HepG2 (cell line): ENCODE measurements around the gene LUC7L. TPM values are rescaled to one million over a fixed set of nuclear protein-coding genes. Genes with fewer than 3 reads are reported as not detected.

Source experiments
- ATAC-seq: fragments of 200-7000 bp; cut with Tn5 transposase; 3 replicates; pipeline ENCODE4 v1.9.1; 2020; ENCODE audit warnings: mild to moderate bottlenecking, moderate library complexity
- BruUV-seq: library from RNA; stranded (reverse); fragments of 400-500 nt; replicated peaks from 2 replicates; lab custom pipeline; 2021; lab: Mats Ljungman, UMichigan
- CTCF ChIA-PET: fragments of 300-600 bp; formaldehyde crosslinking; extraction: SDS; loops from one replicate; lab custom pipeline; 2021; ENCODE audit warnings: low total read pairs, inconsistent platforms, low intra/inter-chr PET ratio; lab: Yijun Ruan, JAX
- POLR2A ChIA-PET: fragments of 350-600 bp; sonication (Branson Sonifier 250); formaldehyde crosslinking; loops from one replicate; lab custom pipeline; 2020; ENCODE audit warnings: antibody characterized with exemption, inconsistent platforms; lab: Yijun Ruan, JAX
- DNase-seq: peaks from one replicate; pipeline ENCODE4 v3.0.0-alpha.2; 2015; ENCODE audit warnings: low spot score
- FAIRE-seq: peaks from 3 replicates; lab custom pipeline; 2011; peaks lifted over from hg19 to GRCh38; lab: Jason Lieb, UNC
- H2AFZ ChIP-seq: one replicate; pipeline ENCODE4 v1.6.1; 2011; ENCODE audit warnings: low read length, inconsistent platforms
- H3K27ac ChIP-seq: fragments of 300-600 bp; 3 replicates; pipeline ENCODE4 v1.8.0; 2011; ENCODE audit warnings: mixed run types, mild to moderate bottlenecking, mixed read lengths, low read length, inconsistent platforms; ENCODE audit not compliant: insufficient read depth; ENCODE audit errors: extremely low read length
- H3K27me3 ChIP-seq, 2 experiments: fragments of 200-600 bp in 1 of 2; 2 replicates in 1 of 2; 3 replicates in 1 of 2; pipeline versions ENCODE4 v1.6.0 to v1.8.0; 2011; ENCODE audit warnings: low read length in 2 of 2, mild to moderate bottlenecking in 2 of 2, moderate library complexity in 2 of 2, inconsistent platforms in 1 of 2; ENCODE audit not compliant: insufficient read depth in 2 of 2, control insufficient read depth in 1 of 2
- H3K36me3 ChIP-seq, 2 experiments: fragments of 200-600 bp in 1 of 2; replicated peaks in 1 of 2; 2 replicates in 1 of 2; 3 replicates in 1 of 2; pipeline versions ENCODE4 v1.5.1 to v1.8.0; 2011; ENCODE audit warnings: low read length in 2 of 2, inconsistent platforms in 1 of 2; ENCODE audit not compliant: insufficient read depth in 2 of 2, control insufficient read depth in 1 of 2
- H3K4me1 ChIP-seq: 2 replicates; pipeline ENCODE4 v1.5.1; 2012; ENCODE audit warnings: low read length, inconsistent platforms; ENCODE audit not compliant: insufficient read depth
- H3K4me2 ChIP-seq: 2 replicates; pipeline ENCODE4 v1.6.0; 2011; ENCODE audit warnings: low read depth, low read length, inconsistent platforms
- H3K4me3 ChIP-seq, 3 experiments: fragments of 200-600 bp in 1 of 3; sonication (generic), shearing (Covaris generic) in 1 of 3; replicated peaks in 1 of 3; 2 replicates each; pipeline ENCODE4 v1.5.1; 2011 to 2016; ENCODE audit warnings: low read length in 3 of 3, inconsistent platforms in 2 of 3, low read depth in 2 of 3, mild to moderate bottlenecking in 2 of 3, control low read depth in 1 of 3, mixed read lengths in 1 of 3; ENCODE audit not compliant: insufficient read depth in 1 of 3
- H3K79me2 ChIP-seq: one replicate; pipeline ENCODE4 v1.6.1; 2011; ENCODE audit warnings: low read length, inconsistent platforms; ENCODE audit not compliant: insufficient read depth
- H3K9ac ChIP-seq: 2 replicates; pipeline ENCODE4 v1.6.0; 2011; ENCODE audit warnings: mild to moderate bottlenecking, low read depth, low read length, inconsistent platforms; ENCODE audit not compliant: insufficient read depth
- H3K9me3 ChIP-seq: 2 replicates; pipeline ENCODE4 v1.5.1; 2012; ENCODE audit warnings: mild to moderate bottlenecking, low read length
- H4K20me1 ChIP-seq: 2 replicates; pipeline ENCODE4 v1.6.0; 2011; ENCODE audit warnings: inconsistent platforms, mild to moderate bottlenecking, low read length, moderate library complexity; ENCODE audit not compliant: insufficient read depth
- ADNP ChIP-seq: sonication (generic); formaldehyde crosslinking; IDR thresholded peaks from 2 replicates; pipeline ENCODE4 v1.4.0; 2020; ENCODE audit warnings: missing genetic modification reagents
- BCL6 ChIP-seq: IDR thresholded peaks from 2 replicates; pipeline ENCODE4 v1.6.1; 2016; ENCODE audit warnings: missing genetic modification reagents, missing compliant biosample characterization
- GFI1 ChIP-seq: sonication (generic); formaldehyde crosslinking; IDR thresholded peaks from 2 replicates; pipeline ENCODE4 v1.5.0; 2020; ENCODE audit warnings: missing genetic modification reagents, mild to moderate bottlenecking, borderline replicate concordance
- HOXD1 ChIP-seq: sonication (generic); formaldehyde crosslinking; IDR thresholded peaks from 2 replicates; pipeline ENCODE4 v1.5.0; 2020; ENCODE audit warnings: missing genetic modification reagents
- ZNF30 ChIP-seq: sonication (generic); formaldehyde crosslinking; IDR thresholded peaks from 2 replicates; pipeline ENCODE4 v1.5.0; 2020; ENCODE audit warnings: mild to moderate bottlenecking, missing genetic modification reagents
- ZNF33B ChIP-seq: sonication (generic); formaldehyde crosslinking; IDR thresholded peaks from 2 replicates; pipeline ENCODE4 v1.5.1; 2020; ENCODE audit warnings: mild to moderate bottlenecking, missing genetic modification reagents
- ZNF672 ChIP-seq: sonication (generic); formaldehyde crosslinking; IDR thresholded peaks from 2 replicates; pipeline ENCODE4 v1.8.1; 2022; ENCODE audit warnings: missing genetic modification reagents
- ZNF724P ChIP-seq: sonication (generic); formaldehyde crosslinking; IDR thresholded peaks from 2 replicates; pipeline ENCODE4 v1.8.0; 2022; ENCODE audit warnings: missing genetic modification reagents, borderline replicate concordance
- WGBS: methylation state at CpG from one replicate; pipeline ENCODE4 v1.1.6; 2017; ENCODE audit warnings: low lambda C conversion rate; 5-methylcytosine and 5-hydroxymethylcytosine counted together
- in situ Hi-C: cut with HindIII; loops from 2 replicates; pipeline ENCODE4 v1.10.0; 2017; ENCODE audit warnings: low pct_unique_long_range_greater_than_20kb; ENCODE audit not compliant: extremely low pct_ligation_motif_present
- intact Hi-C: fragments of 100-400 bp; cut with micrococcal nuclease; formaldehyde crosslinking; loops from one replicate; pipeline ENCODE4 v1.10.0; 2022; ENCODE audit not compliant: unreplicated experiment
- polyA plus RNA-seq, 8 experiments: library from polyadenylated mRNA; depleted of rRNA in 3 of 8; stranded (reverse) in 7 of 8; unstranded in 1 of 8; fragments of >200 nt; fragmentation: Illumina TruSeq in 4 of 8; extraction: Trizol in 4 of 8; gene quantifications; 2 replicates each; pipeline versions ENCODE4 v1.2.1 to v1.2.3, GENCODE V29; 2011 to 2016; ENCODE audit warnings: low read depth in 4 of 8, missing spikeins in 1 of 8, mixed read lengths in 1 of 8; ENCODE audit not compliant: insufficient read depth in 1 of 8
- total RNA-seq, 5 experiments: library from RNA; depleted of rRNA; stranded (reverse); fragments of >200 nt; fragmentation: Illumina TruSeq; extraction: Trizol; gene quantifications; 2 replicates each; pipeline ENCODE4 v1.2.3, GENCODE V29; 2016; ENCODE audit warnings: low read depth in 1 of 5
- TF ChIP-seq, protein P1 (sequence below): sonication (generic); formaldehyde crosslinking; IDR thresholded peaks from 2 replicates; pipeline ENCODE4 v1.4.0; 2020; ENCODE audit warnings: missing genetic modification reagents, borderline replicate concordance
- TF ChIP-seq, protein P2 (sequence below): sonication (generic); formaldehyde crosslinking; IDR thresholded peaks from 2 replicates; pipeline ENCODE4 v1.4.0; 2020; ENCODE audit warnings: missing genetic modification reagents

The LUC7L gene
- total and polyA plus RNA-seq, 2 of the 13 experiments (the other 11 are each of a cell fraction or from before 2014, with no cell fraction given): 48.7 to 56.9 TPM

DNA sequence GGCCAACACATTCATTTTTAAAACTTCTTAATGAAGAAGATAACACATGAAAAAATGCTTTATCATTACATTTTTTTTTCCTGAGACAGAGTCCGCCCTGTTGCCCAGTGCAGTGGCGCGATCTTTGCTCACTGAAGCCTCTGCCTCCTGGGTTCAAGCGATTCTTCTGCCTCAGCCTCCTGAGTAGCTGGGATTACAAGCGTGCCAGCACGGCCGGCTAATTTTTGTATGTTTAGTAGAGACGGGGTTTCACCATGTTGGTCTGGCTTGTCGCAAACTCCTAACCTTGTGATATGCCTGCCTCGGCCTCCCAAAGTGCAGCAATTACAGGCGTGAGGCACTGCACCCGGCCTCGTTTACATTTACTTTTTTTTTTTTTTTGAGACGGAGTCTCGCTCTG is 35.8 kb downstream of the LUC7L start:
- Histone ChIP-seq H3K4me2 (no peak overlapping the region), H3K4me3 (no peak overlapping the region), H2AFZ (no peak overlapping the region), H3K4me1 (no peaks in the 10 kb centered on the region), H3K27me3 (no peaks in the 10 kb centered on the region), H3K27ac (no peak overlapping the region), H3K36me3 (peaks cover 46 to 86% of the 10 kb centered on the region in 2 experiments), H3K79me2 (no peaks in the 10 kb centered on the region), H3K9ac (no peak overlapping the region), H4K20me1 (0 out of 2 replicates have a peak, but pooled peaks cover 4% of the 10 kb centered on the region), H3K9me3 (no peaks in the 10 kb centered on the region)
- no peak for FAIRE-seq
- BruUV-seq: no TSS peak
- WGBS: 98% methylated on average over 15 of the region's 15 CpGs
- intact Hi-C loops: no loop called here
- POLR2A ChIA-PET: no interaction called here
- in situ Hi-C loops: no loop called here
- TF ChIP-seq GFI1 (CRISPR knock-in tag): no peak
- TF ChIP-seq ZNF724P (CRISPR knock-in tag): no peak
- TF ChIP-seq, protein P1, sequence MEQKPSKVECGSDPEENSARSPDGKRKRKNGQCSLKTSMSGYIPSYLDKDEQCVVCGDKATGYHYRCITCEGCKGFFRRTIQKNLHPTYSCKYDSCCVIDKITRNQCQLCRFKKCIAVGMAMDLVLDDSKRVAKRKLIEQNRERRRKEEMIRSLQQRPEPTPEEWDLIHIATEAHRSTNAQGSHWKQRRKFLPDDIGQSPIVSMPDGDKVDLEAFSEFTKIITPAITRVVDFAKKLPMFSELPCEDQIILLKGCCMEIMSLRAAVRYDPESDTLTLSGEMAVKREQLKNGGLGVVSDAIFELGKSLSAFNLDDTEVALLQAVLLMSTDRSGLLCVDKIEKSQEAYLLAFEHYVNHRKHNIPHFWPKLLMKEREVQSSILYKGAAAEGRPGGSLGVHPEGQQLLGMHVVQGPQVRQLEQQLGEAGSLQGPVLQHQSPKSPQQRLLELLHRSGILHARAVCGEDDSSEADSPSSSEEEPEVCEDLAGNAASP (CRISPR knock-in tag): no peak
- no peak for TF ChIP-seq ZNF672 (CRISPR knock-in tag)
- TF ChIP-seq HOXD1: no peak
- TF ChIP-seq ZNF30 (CRISPR knock-in tag): no peak
- no peak for TF ChIP-seq ZNF33B (CRISPR knock-in tag)
- TF ChIP-seq BCL6: no peak
- TF ChIP-seq, protein P2, sequence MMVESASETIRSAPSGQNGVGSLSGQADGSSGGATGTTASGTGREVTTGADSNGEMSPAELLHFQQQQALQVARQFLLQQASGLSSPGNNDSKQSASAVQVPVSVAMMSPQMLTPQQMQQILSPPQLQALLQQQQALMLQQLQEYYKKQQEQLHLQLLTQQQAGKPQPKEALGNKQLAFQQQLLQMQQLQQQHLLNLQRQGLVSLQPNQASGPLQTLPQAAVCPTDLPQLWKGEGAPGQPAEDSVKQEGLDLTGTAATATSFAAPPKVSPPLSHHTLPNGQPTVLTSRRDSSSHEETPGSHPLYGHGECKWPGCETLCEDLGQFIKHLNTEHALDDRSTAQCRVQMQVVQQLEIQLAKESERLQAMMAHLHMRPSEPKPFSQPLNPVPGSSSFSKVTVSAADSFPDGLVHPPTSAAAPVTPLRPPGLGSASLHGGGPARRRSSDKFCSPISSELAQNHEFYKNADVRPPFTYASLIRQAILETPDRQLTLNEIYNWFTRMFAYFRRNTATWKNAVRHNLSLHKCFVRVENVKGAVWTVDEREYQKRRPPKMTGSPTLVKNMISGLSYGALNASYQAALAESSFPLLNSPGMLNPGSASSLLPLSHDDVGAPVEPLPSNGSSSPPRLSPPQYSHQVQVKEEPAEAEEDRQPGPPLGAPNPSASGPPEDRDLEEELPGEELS: no peak
- no peak for TF ChIP-seq ADNP (CRISPR knock-in tag)
- CTCF ChIA-PET: no interaction called here
- no peak for ATAC-seq
- no peak for DNase-seq
